CD4-positive, alpha-beta T cell (primary cell): ENCODE results near the gene UIMC1. TPM values are rescaled to one million over a fixed set of nuclear protein-coding genes. Genes with fewer than 3 reads are reported as not detected.
A peak's percentile ranks its signal among the peaks of the same experiment; 100 is the strongest.

Source experiments
- ATAC-seq: fragments of 200-7000 bp; cut with Tn5 transposase; one replicate; pipeline ENCODE4 v1.10.0; 2022; ENCODE audit warnings: mild to moderate bottlenecking; ENCODE audit not compliant: poor library complexity
- CTCF ChIA-PET: fragments of 350-600 bp; sonication (Branson Sonifier 250); formaldehyde crosslinking; loops from one replicate; lab custom pipeline; 2021; ENCODE audit warnings: antibody characterized with exemption, inconsistent platforms; lab: Charles Lee
- POLR2A ChIA-PET: fragments of 350-600 bp; sonication (Branson Sonifier 250); formaldehyde crosslinking; loops from one replicate; lab custom pipeline; 2021; ENCODE audit warnings: antibody characterized with exemption, inconsistent platforms; lab: Charles Lee
- DNase-seq, 14 experiments: peaks; one replicate each; pipeline ENCODE4 v3.0.0-alpha.2; 2013 to 2020; ENCODE audit warnings: mixed read lengths in 2 of 14
- H3K27ac ChIP-seq, 2 donors: one replicate each; pipeline versions ENCODE4 v1.5.1 to v1.7.0; 2013; ENCODE audit warnings: low read length in 2 of 2, low read depth in 1 of 2, mild to moderate bottlenecking in 1 of 2
- H3K27me3 ChIP-seq, 2 experiments: 1 replicate in 1 of 2; 2 replicates in 1 of 2; pipeline versions ENCODE4 v1.6.1 to v1.7.0; 2013; ENCODE audit warnings: low read length in 2 of 2, control low read depth in 1 of 2, mild to moderate bottlenecking in 1 of 2, moderate library complexity in 1 of 2; ENCODE audit not compliant: insufficient read depth in 2 of 2, control insufficient read depth in 1 of 2
- H3K36me3 ChIP-seq: one replicate; pipeline ENCODE4 v1.6.1; 2013; ENCODE audit warnings: low read length, control low read depth; ENCODE audit not compliant: insufficient read depth
- H3K4me1 ChIP-seq: one replicate; pipeline ENCODE4 v1.6.1; 2013; ENCODE audit warnings: low read length, control low read depth; ENCODE audit not compliant: insufficient read depth
- H3K4me3 ChIP-seq: one replicate; pipeline ENCODE4 v1.5.1; 2013; ENCODE audit warnings: mild to moderate bottlenecking, low read length, moderate library complexity
- H3K9me3 ChIP-seq, 2 experiments: 1 replicate in 1 of 2; 2 replicates in 1 of 2; pipeline versions ENCODE4 v1.6.1 to v1.7.0; 2013; ENCODE audit warnings: low read length in 2 of 2, mild to moderate bottlenecking in 2 of 2, control low read depth in 1 of 2, moderate library complexity in 1 of 2; ENCODE audit not compliant: control insufficient read depth in 1 of 2, insufficient read depth in 1 of 2
- H3K27ac Mint-ChIP-seq: one replicate; pipeline ENCODE4 v1.8.0; 2020; ENCODE audit warnings: mixed read lengths
- H3K27me3 Mint-ChIP-seq: one replicate; pipeline ENCODE4 v1.8.0; 2021; ENCODE audit warnings: mixed read lengths
- H3K36me3 Mint-ChIP-seq: one replicate; pipeline ENCODE4 v1.8.0; 2021; ENCODE audit warnings: low read depth, mixed read lengths
- H3K4me1 Mint-ChIP-seq: one replicate; pipeline ENCODE4 v1.8.0; 2021; ENCODE audit warnings: low read depth, mixed read lengths
- H3K4me3 Mint-ChIP-seq: one replicate; pipeline ENCODE4 v1.8.0; 2020; ENCODE audit warnings: mild to moderate bottlenecking, mixed read lengths
- H3K9me3 Mint-ChIP-seq: one replicate; pipeline ENCODE4 v1.8.0; 2020; ENCODE audit warnings: mixed read lengths
- CTCF ChIP-seq: fragments of 200-600 bp; IDR thresholded peaks from one replicate; pipeline ENCODE4 v1.8.0; 2022; ENCODE audit warnings: antibody characterized with exemption, mild to moderate bottlenecking
- intact Hi-C, 2 experiments: fragments of 100-400 bp; cut with DNase I in 1 of 2; cut with micrococcal nuclease in 1 of 2; formaldehyde crosslinking; loops; one replicate each; pipeline versions ENCODE4 v1.15.1 to v1.9.0; 2023 to 2025; cut with DNase I, micrococcal nuclease
- total RNA-seq, 174 experiments: library from RNA in 2 of 174; stranded (reverse) in 2 of 174; gene quantifications; one replicate each; pipeline ENCODE4 v1.2.3 and lab custom pipeline; 2021 to 2026

UIMC1 gene
- total RNA-seq, 2 experiments from 2014 or later, result 42.3 to 50.8 TPM

- Histone ChIP-seq H3K9me3 (no peaks in the 10 kb centered on the region), H3K4me3 (no peak overlapping the region), H3K27me3 (no peaks in the 10 kb centered on the region), H3K27ac (no peak overlapping the region), H3K36me3 (peaks cover 10% of the 10 kb centered on the region), H3K4me1 (peaks cover 23% of the 10 kb centered on the region)
- intact Hi-C loops, result loop anchor here in 1 of 2 experiments (5.0 kb wide), 1 partner anchor 108 kb away; the partner anchor contains the start of gene NSD1
- Mint-ChIP-seq H3K4me1 (peaks cover 44% of the 10 kb centered on the region), H3K27me3 (no peaks in the 10 kb centered on the region), H3K36me3 (peaks cover 43% of the 10 kb centered on the region), H3K27ac (peak overlapping the region; percentile 8), H3K9me3 (no peaks in the 10 kb centered on the region), H3K4me3 (peak overlapping the region; percentile 74)
- TF ChIP-seq CTCF, result no peak
- ATAC-seq (no peak), DNase-seq (no peak)
- ChIA-PET CTCF (no interaction called here), POLR2A (no interaction called here)
Observed at GRCh38 chr5:177024559-177024958, 18.0 kb upstream of the UIMC1 start.

- ChIA-PET CTCF (no interaction called here), POLR2A (interaction anchor here (0.7 to 2.6 kb wide), 4 partner anchors 9 to 111 kb away, joined by 3 to 24 read pairs (median 3); partner anchors contain the start of gene UIMC1)
- Mint-ChIP-seq H3K9me3 (no peaks in the 10 kb centered on the region), H3K27me3 (no peaks in the 10 kb centered on the region), H3K36me3 (peaks cover 35% of the 10 kb centered on the region), H3K4me1 (peaks cover 44% of the 10 kb centered on the region), H3K27ac (peak overlapping the region; percentile 92), H3K4me3 (peak overlapping the region; percentile 98)
- no peak for ATAC-seq
- Histone ChIP-seq H3K9me3 (no peaks in the 10 kb centered on the region), H3K27me3 (no peaks in the 10 kb centered on the region), H3K27ac (peak overlapping the region; percentile 43 to 77), H3K4me1 (peaks cover 23% of the 10 kb centered on the region), H3K4me3 (peak overlapping the region; percentile 83), H3K36me3 (peaks cover 5% of the 10 kb centered on the region)
- intact Hi-C loops, result loop anchor here (2.0 to 5.0 kb wide), 2 partner anchors 18 to 109 kb away; partner anchors contain the start of gene NSD1 (in 1 of the 2)
- peak in 3 of 14 experiments; percentile 3 to 36 (median 14) for DNase-seq
- no peak for TF ChIP-seq CTCF
Observed at GRCh38 chr5:177023303-177023664, 16.7 kb upstream of the UIMC1 start.

GRCh38 chr5:177022386-177023302 is 16.1 kb upstream of the UIMC1 start, which contains the start of gene ZNF346:
Gene ZNF346 (plus strand): TSS chr5:177022696. CDS start chr5:177022739, 43 bp downstream.
- intact Hi-C loops, result loop anchor here (1.0 to 5.0 kb wide), 3 partner anchors 15 to 110 kb away; partner anchors contain the start of gene NSD1 (in 1 of the 2)
- no peaks in the 10 kb centered on the region for H3K27me3 Mint-ChIP-seq

More at GRCh38 chr5:177022386-177023302, 16.1 kb upstream of the UIMC1 start, which contains the start of gene ZNF346:
- ATAC-seq (peak; percentile 99), DNase-seq (peak; percentile 84 to 97 (median 90))
- peak within 1 kb of the TSS; percentile 83 for H3K4me3 ChIP-seq
- TF ChIP-seq CTCF, result peak; percentile 44
- H3K36me3 Mint-ChIP-seq, result peaks cover 32% of the 10 kb centered on the region
- peak within 1 kb of the TSS; percentile 43 to 77 for H3K27ac ChIP-seq
- peaks cover 44% of the 10 kb centered on the region for H3K4me1 Mint-ChIP-seq
- peaks cover 23% of the 10 kb centered on the region for H3K4me1 ChIP-seq
- H3K4me3 Mint-ChIP-seq, result peak within 1 kb of the TSS; percentile 98
- ChIA-PET CTCF (interaction anchor here (2.0 kb wide), 1 partner anchor 17 kb away, joined by 10 read pairs; no protein-coding TSS in a partner anchor), POLR2A (interaction anchor here (1.1 to 2.6 kb wide), 3 partner anchors 16 to 37 kb away, joined by 3 to 24 read pairs (median 12); partner anchors contain the start of gene UIMC1)
- H3K27me3 ChIP-seq, result no peaks in the 10 kb centered on the region
- H3K36me3 ChIP-seq, result peaks cover 4% of the 10 kb centered on the region
- H3K9me3 ChIP-seq, result no peaks in the 10 kb centered on the region
- H3K27ac Mint-ChIP-seq, result peak within 1 kb of the TSS; percentile 92
- no peaks in the 10 kb centered on the region for H3K9me3 Mint-ChIP-seq
